ENCODE results near the gene TMOD1.
"Not testable (repeated sequence)": the region's sequence is repeated elsewhere in the genome, so short reads cannot be mapped to it uniquely, and the experiment has no call there.

The TMOD1 gene

DNA sequence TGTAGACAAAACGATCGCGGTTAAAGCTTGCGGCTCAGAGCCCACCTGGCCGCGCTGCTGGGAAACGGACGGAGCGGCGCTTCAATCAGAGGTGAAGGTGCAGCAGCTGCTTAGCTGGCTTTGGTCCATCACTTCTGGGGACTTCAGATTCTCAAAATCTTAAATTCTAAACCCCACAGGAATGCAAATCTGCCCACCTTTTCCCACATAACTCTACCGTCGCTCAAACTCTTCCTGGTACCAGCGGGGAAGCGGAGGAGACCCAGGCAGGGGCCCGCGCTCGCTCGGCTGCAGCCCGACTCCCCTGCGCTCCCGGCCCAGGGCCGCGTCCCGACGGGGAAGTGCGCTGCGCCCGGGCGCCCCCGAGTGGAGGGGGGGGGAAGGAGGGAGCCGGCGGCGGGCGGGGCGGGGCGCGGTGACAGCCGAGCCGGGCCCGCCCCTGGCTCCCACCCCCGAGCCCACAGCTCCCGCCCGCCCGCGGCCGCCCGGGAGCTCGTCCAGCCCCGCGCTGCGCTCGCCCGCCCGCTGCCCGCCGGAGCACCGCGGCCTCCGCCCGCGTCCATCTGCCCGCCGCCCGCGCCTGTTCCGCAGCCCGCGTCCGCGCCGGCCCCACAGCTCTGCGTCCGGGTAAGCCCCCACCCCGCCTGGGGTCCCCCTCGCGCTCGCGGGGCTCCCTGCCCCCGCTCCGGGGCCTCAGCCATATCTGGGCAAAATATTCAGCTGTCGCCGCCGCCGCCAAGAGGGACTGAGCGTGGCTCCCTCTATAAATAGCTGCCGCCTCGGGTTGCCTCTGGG, at the start of gene TMOD1:
Gene TMOD1 (plus strand): TSS at position 490 of the 795 bp plus-strand sequence. CDS start 22,523 bp downstream, outside the sequence.
- peak; percentile 62 to 68 for ATAC-seq

DNA sequence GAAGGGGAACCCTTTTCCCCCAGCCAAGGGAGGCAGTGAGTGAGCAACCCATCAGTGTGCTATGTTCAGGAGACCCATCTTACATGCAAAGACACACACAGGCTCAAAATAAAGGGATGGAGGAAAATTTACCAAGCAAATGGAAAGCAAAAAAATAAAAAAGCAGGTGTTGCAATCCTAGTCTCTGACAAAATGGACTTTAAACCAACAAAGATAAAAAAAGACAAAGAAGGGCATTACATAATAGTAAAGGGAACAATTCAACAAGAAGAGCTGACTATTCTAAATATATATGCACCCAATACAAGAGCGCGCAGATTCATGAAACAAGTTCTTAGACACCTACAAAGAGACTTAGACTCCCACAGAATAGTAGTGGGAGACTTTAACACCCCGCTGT, 47.9 kb upstream of the TMOD1 start:
- ATAC-seq = not testable (repeated sequence)

- not testable (repeated sequence) for ATAC-seq
These were observed 44.6 kb upstream of the TMOD1 start for GRCh38 chr9:97456841-97457240.

DNA sequence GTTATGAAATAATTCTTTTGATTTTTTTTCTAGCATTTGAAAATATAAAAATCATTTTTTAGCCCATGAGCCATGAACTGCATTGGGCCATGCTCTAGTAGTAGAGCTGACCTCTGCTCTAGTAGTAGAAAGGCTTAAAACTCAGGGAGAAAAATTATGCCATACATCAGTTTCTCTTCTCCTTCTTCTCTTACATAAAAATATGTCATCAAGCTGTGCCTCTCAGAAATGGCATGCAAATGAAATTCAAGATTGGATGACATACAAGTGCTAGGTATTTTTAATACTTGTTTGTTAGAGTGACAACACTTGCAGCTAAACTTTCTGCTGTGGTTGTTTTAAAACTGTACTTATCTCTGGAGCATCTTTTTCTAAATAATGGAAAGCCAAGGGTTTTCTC, 42.1 kb upstream of the TMOD1 start:
- ATAC-seq = no peak

- ATAC-seq = no peak
These were observed 39.3 kb upstream of the TMOD1 start for GRCh38 chr9:97462159-97462558.

- ATAC-seq = no peak
These were observed 38.6 kb upstream of the TMOD1 start for GRCh38 chr9:97462914-97463313.

- peak; percentile 60 to 63 for ATAC-seq
These were observed 32.6 kb upstream of the TMOD1 start for GRCh38 chr9:97468658-97469448.

DNA sequence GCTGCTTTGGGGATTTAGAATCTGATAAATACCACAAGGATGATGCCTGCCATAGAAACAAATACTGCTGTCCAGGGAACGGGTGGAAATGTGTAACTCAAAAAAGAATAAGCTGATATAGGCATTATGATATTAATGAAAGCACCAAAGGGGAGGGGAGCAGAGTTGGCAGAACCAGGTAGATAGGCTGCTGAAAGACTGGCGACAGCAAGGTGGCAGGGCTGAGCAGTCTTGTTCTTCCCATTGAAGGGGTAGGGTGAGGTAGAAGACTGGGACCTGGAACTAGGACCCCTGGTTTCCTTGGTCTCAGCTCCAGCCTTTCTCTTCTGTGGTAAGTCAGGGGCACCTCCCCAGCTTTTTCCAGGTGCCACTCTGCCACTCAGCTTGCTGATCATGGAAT, 31.4 kb upstream of the TMOD1 start:
- ATAC-seq = no peak

DNA sequence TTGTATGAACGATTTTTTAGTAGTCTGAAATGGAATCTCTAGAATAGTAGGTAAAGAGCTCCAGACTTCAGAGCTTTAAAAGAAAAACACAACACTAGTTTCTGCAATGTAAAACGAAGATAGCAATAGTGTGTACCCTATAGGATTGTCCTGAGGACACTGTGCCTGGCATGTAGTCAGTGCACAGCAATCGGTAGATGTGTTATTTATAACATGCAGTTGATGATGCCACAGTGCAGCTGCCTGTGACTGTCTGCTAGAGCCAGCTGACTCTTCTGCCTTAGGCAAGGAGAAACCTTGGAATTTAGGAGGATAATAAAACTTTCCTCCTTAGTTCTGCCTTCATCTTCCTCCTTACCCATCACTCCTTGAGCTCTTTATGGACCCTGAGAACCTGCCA, 27.7 kb upstream of the TMOD1 start:
- no peak for ATAC-seq

GRCh38 chr9:97474372-97474925, 27.0 kb upstream of the TMOD1 start:
- ATAC-seq = no peak

- no peak for ATAC-seq
These were observed 26.4 kb upstream of the TMOD1 start for GRCh38 chr9:97475059-97475458.

GRCh38 chr9:97478301-97478981, 23.0 kb upstream of the TMOD1 start:
- ATAC-seq = no peak

GRCh38 chr9:97479496-97480159, 21.8 kb upstream of the TMOD1 start:
- ATAC-seq = no peak

GRCh38 chr9:97480174-97480573, 21.3 kb upstream of the TMOD1 start:
- no peak for ATAC-seq

- no peak for ATAC-seq
These were observed 20.7 kb upstream of the TMOD1 start for GRCh38 chr9:97480749-97481148.

DNA sequence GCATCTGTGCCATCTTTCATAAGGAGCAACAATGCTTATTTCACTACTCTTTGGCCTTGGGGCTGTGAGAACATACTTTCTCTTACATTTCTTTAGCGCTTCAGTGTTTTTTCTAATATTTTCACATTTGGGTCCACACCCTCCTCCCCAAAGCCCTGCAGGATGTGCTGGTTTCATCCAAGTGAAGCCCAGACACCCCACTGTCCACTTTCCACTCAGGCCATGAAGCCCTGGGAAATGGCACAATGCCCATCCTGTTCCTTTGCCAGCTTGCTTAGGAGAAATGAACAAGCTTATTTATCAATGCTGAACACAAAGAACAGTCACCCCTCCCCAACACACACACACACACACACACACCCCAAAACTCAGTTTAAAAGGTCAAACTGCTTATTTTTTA, 17.3 kb upstream of the TMOD1 start:
- ATAC-seq = no peak

- no peak for ATAC-seq
These were observed 14.4 kb upstream of the TMOD1 start for GRCh38 chr9:97487107-97487506.

DNA sequence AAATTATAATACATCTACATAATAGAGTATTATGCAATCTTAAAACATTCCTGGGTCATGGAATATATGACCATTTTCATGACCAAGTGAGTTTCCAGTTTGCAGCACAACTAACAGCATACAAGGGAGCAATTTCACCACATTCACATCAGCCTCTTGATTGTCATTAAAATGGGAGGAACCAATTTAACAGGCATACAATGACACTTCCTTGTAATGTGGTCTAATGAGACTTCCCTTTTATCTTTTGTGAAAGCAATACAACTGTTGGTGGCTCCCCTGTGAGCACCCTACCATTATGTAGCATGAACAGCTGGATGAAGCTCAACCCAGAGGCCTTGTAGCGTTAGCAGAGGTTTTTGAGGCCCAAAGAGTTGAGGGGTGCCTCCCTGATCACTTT, 13.6 kb upstream of the TMOD1 start:
- no peak for ATAC-seq

DNA sequence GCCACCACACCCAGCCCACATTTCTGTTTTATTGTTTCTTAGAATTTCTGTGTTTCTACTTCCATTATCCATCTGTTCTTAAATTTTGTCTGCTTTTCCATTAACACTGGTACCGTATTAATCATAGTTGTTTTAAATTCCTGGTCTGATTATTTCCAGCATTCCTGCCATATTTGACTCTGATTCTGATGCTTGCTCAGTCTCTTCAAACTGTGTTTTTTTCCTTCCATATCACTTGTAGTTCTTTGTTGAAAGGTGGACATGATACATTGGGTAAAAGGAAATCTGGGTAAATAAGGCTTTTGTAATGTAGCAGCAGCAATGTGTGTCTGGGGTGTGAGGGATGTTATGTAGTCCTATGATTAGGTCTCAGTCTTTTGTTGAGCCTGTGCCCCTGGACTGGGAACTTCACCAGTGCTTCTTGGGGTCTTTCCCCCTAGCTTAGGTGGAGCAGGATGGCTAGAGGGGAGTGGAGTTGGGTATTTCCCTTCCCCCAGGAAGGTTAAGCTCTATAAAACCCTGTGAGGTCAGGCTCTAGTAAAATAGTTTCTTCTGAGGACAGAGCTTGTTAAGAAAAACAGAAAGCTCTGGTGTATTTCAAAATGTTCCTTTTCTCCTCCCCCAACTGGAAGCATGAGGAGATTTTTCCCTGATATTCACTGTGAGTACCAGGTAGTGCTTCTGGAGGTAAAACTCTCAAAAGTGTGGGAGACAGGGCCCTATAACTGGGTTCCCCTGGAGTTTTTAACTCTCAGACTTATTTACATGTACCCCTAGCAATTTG, 10.1 kb upstream of the TMOD1 start:
- ATAC-seq = no peak

DNA sequence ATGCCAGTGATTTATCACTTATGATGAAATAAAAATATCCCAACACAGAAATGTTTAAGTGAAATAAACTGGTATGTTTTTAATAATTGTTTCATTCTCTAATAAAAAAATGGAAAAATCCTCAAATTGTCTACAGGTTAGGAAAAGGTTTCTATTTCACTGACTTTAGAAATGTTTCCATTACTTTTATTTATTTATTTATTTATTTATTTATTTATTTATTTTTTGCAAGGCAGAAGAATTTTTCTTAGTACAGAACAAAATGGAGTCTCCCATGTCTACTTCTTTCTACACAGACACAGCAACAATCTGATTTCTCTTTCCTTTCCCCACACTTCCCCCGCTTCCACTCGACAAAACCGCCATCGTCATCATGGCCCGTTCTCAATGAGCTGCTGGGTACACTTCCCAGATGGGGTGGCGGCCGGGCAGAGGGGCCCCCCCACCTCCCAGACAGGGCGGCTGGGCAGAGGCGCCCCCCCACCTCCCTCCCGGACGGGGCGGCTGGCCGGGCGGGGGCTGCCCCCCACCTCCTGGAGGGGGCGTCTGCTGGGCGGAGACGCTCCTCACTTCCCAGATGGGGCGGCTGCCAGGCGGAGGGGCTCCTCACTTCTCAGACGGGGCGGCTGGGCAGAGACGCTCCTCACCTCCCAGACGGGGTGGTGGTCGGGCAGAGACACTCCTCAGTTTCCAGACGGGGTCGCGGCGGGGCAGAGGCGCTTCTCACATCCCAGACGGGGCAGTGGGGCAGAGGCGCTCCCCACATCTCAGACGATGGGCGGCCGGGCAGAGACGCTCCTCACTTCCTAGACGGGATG, 3.7 kb upstream of the TMOD1 start:
- not testable (repeated sequence) for ATAC-seq

DNA sequence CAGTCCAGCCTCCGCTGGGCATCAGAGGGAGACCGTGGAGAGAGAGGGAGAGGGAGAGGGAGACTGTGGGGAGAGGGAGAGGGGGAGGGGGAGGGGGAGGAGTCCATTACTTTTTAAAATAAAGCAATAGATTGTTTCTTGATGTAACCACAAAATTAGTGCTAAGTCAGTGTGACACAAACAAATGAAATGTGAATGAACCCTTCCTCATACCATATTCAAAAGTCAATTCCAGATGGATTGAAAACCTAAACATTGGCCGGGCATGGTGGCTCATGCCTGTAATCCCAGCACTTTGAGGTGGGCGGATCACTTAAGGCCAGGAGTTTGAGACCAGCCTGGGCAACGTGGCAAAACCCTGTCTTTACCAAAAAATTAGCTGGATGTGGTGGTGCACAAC, 2.6 kb upstream of the TMOD1 start:
- not testable (repeated sequence) for ATAC-seq

Data from activated CD4-positive, CD25-positive, alpha-beta regulatory T cell treated with anti-CD3 and anti-CD28 coated beads, Interleukin-2, amount 50 U/mL, for 24 hours (primary cell).